Right kidney (tissue), 1 donor: ENCODE data around the gene ADAT3.

ENCODE experiments used
- DNase-seq: peaks from one replicate; pipeline ENCODE4 v3.0.0-alpha.2; 2016

Gene ADAT3

GRCh38 chr19:1961000-1961883 is 56.0 kb downstream of the ADAT3 start:
- DNase-seq = peak; percentile 65

GRCh38 chr19:1962674-1963073 is 57.5 kb downstream of the ADAT3 start:
- no peak for DNase-seq
